ENCODE measurements around the gene MUTYH. TPM values are rescaled to one million over a fixed set of nuclear protein-coding genes. Genes with fewer than 3 reads are reported as not detected.
"Not testable (repeated sequence)": the region's sequence is repeated elsewhere in the genome, so short reads cannot be mapped to it uniquely, and the experiment has no call there.

The MUTYH gene
- total RNA-seq, 1 donor: 16.8 TPM

- peak; percentile 90 for DNase-seq (ENCODE audit: low read depth)
- H3K4me3 ChIP-seq (ENCODE audit: low read depth, low read length): no peak overlapping the region
- peak; percentile 75 for TF ChIP-seq CTCF (IDR thresholded peaks at IDR 0.05; ENCODE audit: insufficient read depth, low read length)
Measured at GRCh38 chr1:45299981-45300668, 40.1 kb downstream of the MUTYH start.

GRCh38 chr1:45299296-45299695 is 40.9 kb downstream of the MUTYH start:
- no peak overlapping the region for H3K4me3 ChIP-seq (ENCODE audit: low read depth, low read length)
- DNase-seq (ENCODE audit: low read depth): no peak
- TF ChIP-seq CTCF (IDR thresholded peaks at IDR 0.05; ENCODE audit: insufficient read depth, low read length): no peak

GRCh38 chr1:45297666-45298356 is 42.4 kb downstream of the MUTYH start:
- DNase-seq (ENCODE audit: low read depth): no peak
- TF ChIP-seq CTCF (IDR thresholded peaks at IDR 0.05; ENCODE audit: insufficient read depth, low read length): no peak

GRCh38 chr1:45291716-45292115 is 48.5 kb downstream of the MUTYH start:
- H3K4me3 ChIP-seq (ENCODE audit: low read depth, low read length): no peak overlapping the region
- no peak for TF ChIP-seq CTCF (IDR thresholded peaks at IDR 0.05; ENCODE audit: insufficient read depth, low read length)
- no peak for DNase-seq (ENCODE audit: low read depth)

More at GRCh38 chr1:45297666-45298356, 42.4 kb downstream of the MUTYH start:
- no peak overlapping the region for H3K4me3 ChIP-seq (ENCODE audit: low read depth, low read length)

GRCh38 chr1:45291002-45291401 is 49.2 kb downstream of the MUTYH start:
- H3K4me3 ChIP-seq (ENCODE audit: low read depth, low read length); DNase-seq (ENCODE audit: low read depth): not testable (repeated sequence)

GRCh38 chr1:45286521-45286920 is 53.7 kb downstream of the MUTYH start:
- DNase-seq (ENCODE audit: low read depth); H3K4me3 ChIP-seq (ENCODE audit: low read depth, low read length): not testable (repeated sequence)

- not testable (repeated sequence) for H3K4me3 ChIP-seq (ENCODE audit: low read depth, low read length)
Measured at GRCh38 chr1:45284858-45285257, 55.4 kb downstream of the MUTYH start.

GRCh38 chr1:45282351-45282750 is 57.9 kb downstream of the MUTYH start:
- peak; percentile 58 for DNase-seq (ENCODE audit: low read depth)

More at GRCh38 chr1:45284858-45285257, 55.4 kb downstream of the MUTYH start:
- not testable (repeated sequence) for DNase-seq (ENCODE audit: low read depth)

More at GRCh38 chr1:45282351-45282750, 57.9 kb downstream of the MUTYH start:
- TF ChIP-seq CTCF (IDR thresholded peaks at IDR 0.05; ENCODE audit: insufficient read depth, low read length): no peak
- H3K4me3 ChIP-seq (ENCODE audit: low read depth, low read length): no peak overlapping the region

Other genes with a start within 250 kb of the MUTYH start
- gene ZSWIM5, start 133.8 kb downstream of the MUTYH start, total RNA-seq (ENCODE audit: low replicate concordance): 0.49 and 4.7 TPM in 2 replicates
- 1.1 and 1.4 TPM in 2 replicates for gene HPDL, start 13.5 kb downstream of the MUTYH start, total RNA-seq (ENCODE audit: low replicate concordance)
- 2.7 and 14.7 TPM in 2 replicates for gene TOE1, start 270 bp downstream of the MUTYH start, total RNA-seq (ENCODE audit: low replicate concordance)
- gene TESK2, start 150.7 kb upstream of the MUTYH start, total RNA-seq (ENCODE audit: low replicate concordance): 2.0 and 5.7 TPM in 2 replicates
- gene CCDC163, start 159.6 kb upstream of the MUTYH start, total RNA-seq (ENCODE audit: low replicate concordance): 0.57 and 1.5 TPM in 2 replicates
- gene MMACHC, start 159.9 kb upstream of the MUTYH start, total RNA-seq (ENCODE audit: low replicate concordance): 2.2 and 5.2 TPM in 2 replicates
- 272 and 467 TPM in 2 replicates for gene PRDX1, start 181.4 kb upstream of the MUTYH start, total RNA-seq (ENCODE audit: low replicate concordance)
- 128 and 174 TPM in 2 replicates for gene AKR1A1, start 210.4 kb upstream of the MUTYH start, total RNA-seq (ENCODE audit: low replicate concordance)
- gene NASP, start 243.6 kb upstream of the MUTYH start, total RNA-seq (ENCODE audit: low replicate concordance): 57.1 and 118 TPM in 2 replicates